Amniotic stem cell (primary cell): Measurements from ENCODE around the gene TNFAIP1.

Experiments
- DNase-seq: peaks from one replicate; lab custom pipeline; 2025; lab: John Stamatoyannopoulos, UW

Gene TNFAIP1

GRCh38 chr17:28346199-28346580 lies 10.6 kb downstream of the TNFAIP1 start:
- DNase-seq, result no peak

- no peak for DNase-seq
Measured at GRCh38 chr17:28346746-28347246, 11.2 kb downstream of the TNFAIP1 start.

GRCh38 chr17:28347261-28347891 lies 11.8 kb downstream of the TNFAIP1 start:
- DNase-seq, result peak; percentile 75

GRCh38 chr17:28348979-28349378 lies 13.4 kb downstream of the TNFAIP1 start:
- no peak for DNase-seq

- no peak for DNase-seq
Measured at GRCh38 chr17:28350271-28350670, 14.7 kb downstream of the TNFAIP1 start.

- peak; percentile 93 for DNase-seq
Measured at GRCh38 chr17:28357061-28357900, 21.7 kb downstream of the TNFAIP1 start, which contains the start of gene POLDIP2. POLDIP2 (minus strand) TSS chr17:28357527; CDS start chr17:28357448, 79 bp downstream.

- DNase-seq, result no peak
Measured at GRCh38 chr17:28357901-28358197, 22.3 kb downstream of the TNFAIP1 start.

GRCh38 chr17:28363186-28363585 lies 27.6 kb downstream of the TNFAIP1 start:
- no peak for DNase-seq

- DNase-seq, result no peak
Measured at GRCh38 chr17:28363776-28364650, 28.5 kb downstream of the TNFAIP1 start.

GRCh38 chr17:28364665-28365363 lies 29.3 kb downstream of the TNFAIP1 start, which contains the start of gene SEBOX:
SEBOX (minus strand) TSS chr17:28365199; CDS start chr17:28365151, 48 bp downstream.
- no peak for DNase-seq

GRCh38 chr17:28365487-28365886 lies 29.9 kb downstream of the TNFAIP1 start:
- DNase-seq, result no peak

GRCh38 chr17:28366605-28367004 lies 31.0 kb downstream of the TNFAIP1 start:
- no peak for DNase-seq

- no peak for DNase-seq
Measured at GRCh38 chr17:28367641-28368305, 32.2 kb downstream of the TNFAIP1 start.

GRCh38 chr17:28368306-28368831 lies 32.8 kb downstream of the TNFAIP1 start:
- no peak for DNase-seq

- no peak for DNase-seq
Measured at GRCh38 chr17:28368915-28369683, 33.5 kb downstream of the TNFAIP1 start.

- no peak for DNase-seq
Measured at GRCh38 chr17:28369684-28370034, 34.1 kb downstream of the TNFAIP1 start.

- DNase-seq, result no peak
Measured at GRCh38 chr17:28370035-28370743, 34.6 kb downstream of the TNFAIP1 start, which contains the start of gene VTN. VTN (minus strand) TSS chr17:28370307; CDS start chr17:28370203, 104 bp downstream.

GRCh38 chr17:28370744-28371103 lies 35.2 kb downstream of the TNFAIP1 start:
- no peak for DNase-seq
